ENCODE results near the gene HMGN1. TPM values are rescaled to one million over a fixed set of nuclear protein-coding genes. Genes with fewer than 3 reads are reported as not detected.

Gene HMGN1
- total RNA-seq, 1 donor from 2014 or later: 88.7 TPM

DNA sequence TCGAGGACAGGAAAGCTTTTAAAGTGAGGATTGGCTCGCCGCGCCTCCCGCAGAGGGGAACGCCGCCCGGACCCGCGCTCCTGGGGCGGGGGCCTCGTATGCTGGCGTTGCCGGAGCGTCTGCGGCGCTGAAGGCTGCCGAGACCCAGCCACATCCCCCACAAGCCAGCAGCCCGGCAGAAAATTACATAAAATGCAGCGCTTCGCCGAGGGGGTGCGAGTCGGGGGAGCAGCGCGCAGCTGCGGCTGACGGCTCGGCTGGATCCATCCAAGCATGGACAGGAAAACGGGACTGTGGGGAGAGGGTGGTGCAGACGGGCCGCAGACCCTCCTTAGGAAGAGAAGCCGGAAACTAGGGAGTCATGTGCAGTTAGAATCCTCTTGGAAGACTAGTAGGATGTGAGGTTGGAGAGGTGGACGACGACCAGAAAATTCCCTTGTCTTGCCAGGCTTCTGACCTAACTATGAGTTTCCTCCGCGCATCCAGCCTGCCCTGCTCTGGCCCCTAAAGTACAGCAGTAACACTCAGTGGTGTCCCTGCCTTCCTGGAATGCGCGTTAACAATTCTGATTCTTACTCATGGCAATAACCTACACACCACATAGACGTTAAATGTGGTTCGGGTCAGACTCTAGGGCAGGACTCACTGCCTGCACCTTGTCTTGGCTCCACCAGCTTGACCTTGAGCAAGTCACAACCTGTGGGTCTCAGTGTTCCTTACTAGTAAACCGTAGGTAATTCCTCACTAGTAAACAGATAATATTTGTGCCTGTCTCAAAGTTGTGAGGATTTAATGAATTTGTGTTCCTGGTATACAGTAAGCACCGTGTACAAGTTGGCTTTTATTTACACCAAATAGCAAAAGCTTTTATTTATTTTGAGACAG, 34.5 kb downstream of the HMGN1 start:
- intact Hi-C loops (cut with DNase I): loop anchor here (2.0 kb wide), 1 partner anchor 34 kb away; the partner anchor contains the start of gene HMGN1
- no peak for DNase-seq (ENCODE audit: low spot score)

DNA sequence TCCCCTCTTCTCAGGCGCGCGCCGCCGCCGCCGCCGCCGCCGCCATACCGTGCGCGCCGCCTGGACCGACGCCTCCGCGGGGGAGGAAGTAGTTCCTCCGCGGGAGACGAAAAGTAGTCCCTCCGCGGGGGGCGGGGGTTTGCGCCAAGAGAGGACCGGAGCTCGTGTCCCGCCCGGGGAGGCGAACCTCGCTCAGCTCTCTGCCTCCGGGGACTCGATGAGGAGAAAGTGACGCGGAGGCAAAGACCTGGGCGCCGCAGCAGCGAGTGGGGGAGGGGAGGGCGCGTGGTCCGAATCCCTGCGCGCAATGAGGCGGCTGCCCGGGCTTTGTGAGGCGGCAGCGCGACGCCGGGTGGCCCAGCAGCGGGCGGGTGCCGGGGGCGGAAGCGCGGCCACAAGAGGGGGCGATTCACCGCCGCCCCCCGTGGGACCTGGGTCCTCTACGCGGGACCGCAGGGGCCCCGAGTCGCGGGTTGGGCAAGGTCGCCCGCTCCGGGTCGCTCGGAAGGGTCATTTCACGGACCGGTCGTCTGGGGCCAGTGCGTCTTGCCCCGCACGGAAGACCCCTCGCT, 35.2 kb downstream of the HMGN1 start, which contains the start of gene BRWD1:
Gene BRWD1 (minus strand): TSS at position 62 of the 572 bp plus-strand sequence. CDS start 141 bp downstream, outside the sequence.
- intact Hi-C loops (cut with DNase I): loop anchor here (1.0 to 2.0 kb wide), 4 partner anchors 35 to 131 kb away; partner anchors contain the start of genes HMGN1 and LCA5L
- peak; percentile 89 for DNase-seq (ENCODE audit: low spot score)

GRCh38 chr21:39313042-39313570, 35.8 kb downstream of the HMGN1 start:
- intact Hi-C loops (cut with DNase I): loop anchor here (1.0 to 2.0 kb wide), 3 partner anchors 68 to 132 kb away; partner anchors contain the start of gene LCA5L
- no peak for DNase-seq (ENCODE audit: low spot score)

- intact Hi-C loops (cut with DNase I): loop anchor here (1.0 to 2.0 kb wide), 3 partner anchors 68 to 132 kb away; partner anchors contain the start of gene LCA5L
- peak; percentile 97 for DNase-seq (ENCODE audit: low spot score)
Observed at GRCh38 chr21:39312112-39313041, 36.5 kb downstream of the HMGN1 start.

DNA sequence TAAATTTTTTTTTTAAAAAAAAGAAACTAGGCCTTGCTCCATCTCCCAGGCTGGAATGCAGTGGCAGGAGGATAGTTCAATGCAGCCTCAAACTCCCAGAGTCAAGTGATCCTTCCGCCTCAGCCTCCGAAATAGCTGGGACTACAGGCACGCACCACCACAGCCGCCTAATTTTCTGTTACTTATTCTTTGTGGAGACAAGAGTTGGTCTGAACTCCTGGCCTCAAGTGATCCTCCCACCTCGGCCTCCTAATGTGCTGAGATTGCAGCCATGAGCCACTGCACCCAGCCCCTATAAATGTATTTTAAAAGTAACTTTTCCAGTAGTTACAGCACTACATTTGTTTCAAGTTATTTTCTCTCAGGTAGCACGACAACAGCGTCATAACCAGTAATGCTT, 37.7 kb downstream of the HMGN1 start:
- no peak for DNase-seq (ENCODE audit: low spot score)
- intact Hi-C loops (cut with DNase I): no loop called here

GRCh38 chr21:39307466-39307865, 41.4 kb downstream of the HMGN1 start:
- no peak for DNase-seq (ENCODE audit: low spot score)
- intact Hi-C loops (cut with DNase I): no loop called here

DNA sequence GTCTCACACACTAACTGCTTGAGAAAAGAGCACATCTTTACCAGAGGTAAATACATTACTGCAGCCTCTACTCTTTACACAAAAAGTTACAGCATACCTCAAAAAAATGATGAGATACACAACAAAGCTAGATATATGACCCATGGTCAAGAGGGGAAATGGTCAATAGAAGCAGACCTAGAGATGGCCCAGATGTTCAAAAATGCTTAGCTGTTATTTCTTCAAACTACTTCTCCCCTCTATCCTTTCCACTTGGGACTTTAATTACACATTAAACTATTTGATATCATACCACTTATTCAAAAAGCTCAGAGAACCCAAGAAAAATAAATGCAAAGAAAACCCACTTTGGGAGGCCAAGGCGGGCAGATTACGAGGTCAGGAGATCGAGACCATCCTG, 48.3 kb downstream of the HMGN1 start:
- DNase-seq (ENCODE audit: low spot score): no peak
- intact Hi-C loops (cut with DNase I): no loop called here

DNA sequence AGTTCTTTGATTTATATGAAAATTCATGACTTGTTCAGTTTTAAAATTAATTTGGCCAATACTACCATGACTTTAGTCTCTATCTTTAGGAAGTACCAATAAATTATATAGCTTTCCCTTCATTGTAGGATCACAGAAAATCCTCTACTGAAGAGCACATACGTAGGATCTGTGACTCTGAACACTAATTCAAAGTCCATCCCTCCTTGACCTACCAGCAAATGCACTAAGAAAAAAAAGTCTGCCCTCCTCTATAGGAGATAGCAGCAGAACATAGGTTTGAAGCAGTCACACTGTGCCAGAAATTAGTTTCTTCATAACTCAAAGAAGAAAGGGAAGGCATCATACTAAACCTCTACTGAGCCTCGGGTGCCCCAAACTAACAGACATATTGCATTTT, 52.0 kb downstream of the HMGN1 start:
- DNase-seq (ENCODE audit: low spot score): no peak
- intact Hi-C loops (cut with DNase I): no loop called here

Other genes starting within 250 kb of the HMGN1 start
- gene PSMG1, start 165.6 kb downstream of the HMGN1 start, total RNA-seq: 27.7 TPM
- gene BRWD1, start 35.5 kb downstream of the HMGN1 start, total RNA-seq: 38.9 TPM
- 1.7 TPM for gene LCA5L, start 96.7 kb upstream of the HMGN1 start, total RNA-seq
- 209 TPM for gene SH3BGR, start 102.9 kb upstream of the HMGN1 start, total RNA-seq

Measured in cardiac septum (tissue), 1 donor.